Peyer's patch (tissue), 4 donors: ENCODE measurements around the gene BSN. TPM values are rescaled to one million over a fixed set of nuclear protein-coding genes. Genes with fewer than 3 reads are reported as not detected.

Experiments used
- DNase-seq, 3 donors: peaks; one replicate each; pipeline ENCODE4 v3.0.0-alpha.2; 2017 to 2019
- H3K27ac ChIP-seq, 4 donors: fragments of 200-600 bp; sonication (generic); one replicate each; pipeline ENCODE4 v1.5.1; 2016 to 2019
- H3K27me3 ChIP-seq, 2 donors: fragments of 200-600 bp; sonication (generic); one replicate each; pipeline ENCODE4 v1.5.1; 2019
- H3K36me3 ChIP-seq, 3 donors: fragments of 200-600 bp; sonication (generic); one replicate each; pipeline ENCODE4 v1.5.1; 2016 to 2019
- H3K4me1 ChIP-seq, 4 donors: fragments of 200-600 bp; sonication (generic); one replicate each; pipeline ENCODE4 v1.5.1; 2016 to 2019
- H3K4me3 ChIP-seq, 4 donors: fragments of 200-600 bp; sonication (generic); 1 replicate in 3 of 4; 2 replicates in 1 of 4; pipeline ENCODE4 v1.5.1; 2016 to 2019; ENCODE audit warnings: mild to moderate bottlenecking in 1 of 4
- H3K9me3 ChIP-seq, 4 donors: fragments of 200-600 bp; sonication (generic); one replicate each; pipeline ENCODE4 v1.5.1; 2016 to 2019; ENCODE audit warnings: mild to moderate bottlenecking in 1 of 4
- POLR2A ChIP-seq, 2 donors: fragments of 450-650 bp; IDR thresholded peaks; one replicate each; pipeline ENCODE4 v1.5.1; 2017; ENCODE audit warnings: antibody characterized with exemption in 2 of 2, mild to moderate bottlenecking in 2 of 2, moderate library complexity in 2 of 2
- total RNA-seq, 4 donors: library from RNA; depleted of rRNA; stranded (reverse); fragments of >200 nt; gene quantifications; one replicate each; pipeline ENCODE4 v1.1.0, GENCODE V29; 2016
- TF ChIP-seq, protein P1 (sequence below), 6 experiments: fragments of 450-650 bp in 4 of 6; fragments of 200-600 bp in 2 of 6; sonication (generic) in 1 of 6; IDR thresholded peaks; one replicate each; pipeline ENCODE4 v1.5.1; 2017 to 2019; ENCODE audit warnings: antibody characterized with exemption in 6 of 6, mild to moderate bottlenecking in 3 of 6, moderate library complexity in 1 of 6

The BSN gene
- total RNA-seq, 4 donors from 2014 or later, result 0.18 to 3.3 (median 0.85) TPM

DNA sequence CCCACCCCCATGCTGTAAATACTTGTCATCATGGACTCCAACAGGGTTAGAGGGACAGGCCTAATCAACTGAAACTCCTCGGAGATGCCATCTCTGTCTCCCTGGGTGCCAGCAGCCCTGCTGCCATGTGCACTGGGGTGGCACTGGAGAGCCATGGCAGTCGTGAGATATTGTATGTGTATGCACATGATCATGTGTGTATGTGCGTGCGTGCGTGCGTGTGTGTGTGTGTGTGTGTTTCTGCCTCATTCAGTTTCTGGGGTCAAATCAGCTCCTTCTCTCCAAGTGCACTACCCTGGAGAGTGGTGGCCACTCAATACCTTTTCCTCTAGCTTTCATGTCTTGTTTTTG is 116.6 kb downstream of the BSN start:
- Histone ChIP-seq H3K27me3 (no peaks in the 10 kb centered on the region), H3K4me3 (no peak overlapping the region), H3K27ac (no peak overlapping the region), H3K36me3 (peaks cover 0 to 4% (median 0%) of the 10 kb centered on the region in 3 donors), H3K9me3 (no peaks in the 10 kb centered on the region), H3K4me1 (peaks cover 0 to 17% (median 6%) of the 10 kb centered on the region in 4 donors)
- no peak for TF ChIP-seq POLR2A (IDR thresholded peaks at IDR 0.05)
- TF ChIP-seq, protein P1, sequence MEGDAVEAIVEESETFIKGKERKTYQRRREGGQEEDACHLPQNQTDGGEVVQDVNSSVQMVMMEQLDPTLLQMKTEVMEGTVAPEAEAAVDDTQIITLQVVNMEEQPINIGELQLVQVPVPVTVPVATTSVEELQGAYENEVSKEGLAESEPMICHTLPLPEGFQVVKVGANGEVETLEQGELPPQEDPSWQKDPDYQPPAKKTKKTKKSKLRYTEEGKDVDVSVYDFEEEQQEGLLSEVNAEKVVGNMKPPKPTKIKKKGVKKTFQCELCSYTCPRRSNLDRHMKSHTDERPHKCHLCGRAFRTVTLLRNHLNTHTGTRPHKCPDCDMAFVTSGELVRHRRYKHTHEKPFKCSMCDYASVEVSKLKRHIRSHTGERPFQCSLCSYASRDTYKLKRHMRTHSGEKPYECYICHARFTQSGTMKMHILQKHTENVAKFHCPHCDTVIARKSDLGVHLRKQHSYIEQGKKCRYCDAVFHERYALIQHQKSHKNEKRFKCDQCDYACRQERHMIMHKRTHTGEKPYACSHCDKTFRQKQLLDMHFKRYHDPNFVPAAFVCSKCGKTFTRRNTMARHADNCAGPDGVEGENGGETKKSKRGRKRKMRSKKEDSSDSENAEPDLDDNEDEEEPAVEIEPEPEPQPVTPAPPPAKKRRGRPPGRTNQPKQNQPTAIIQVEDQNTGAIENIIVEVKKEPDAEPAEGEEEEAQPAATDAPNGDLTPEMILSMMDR (IDR thresholded peaks at IDR 0.05), result no peak
- DNase-seq, result no peak

DNA sequence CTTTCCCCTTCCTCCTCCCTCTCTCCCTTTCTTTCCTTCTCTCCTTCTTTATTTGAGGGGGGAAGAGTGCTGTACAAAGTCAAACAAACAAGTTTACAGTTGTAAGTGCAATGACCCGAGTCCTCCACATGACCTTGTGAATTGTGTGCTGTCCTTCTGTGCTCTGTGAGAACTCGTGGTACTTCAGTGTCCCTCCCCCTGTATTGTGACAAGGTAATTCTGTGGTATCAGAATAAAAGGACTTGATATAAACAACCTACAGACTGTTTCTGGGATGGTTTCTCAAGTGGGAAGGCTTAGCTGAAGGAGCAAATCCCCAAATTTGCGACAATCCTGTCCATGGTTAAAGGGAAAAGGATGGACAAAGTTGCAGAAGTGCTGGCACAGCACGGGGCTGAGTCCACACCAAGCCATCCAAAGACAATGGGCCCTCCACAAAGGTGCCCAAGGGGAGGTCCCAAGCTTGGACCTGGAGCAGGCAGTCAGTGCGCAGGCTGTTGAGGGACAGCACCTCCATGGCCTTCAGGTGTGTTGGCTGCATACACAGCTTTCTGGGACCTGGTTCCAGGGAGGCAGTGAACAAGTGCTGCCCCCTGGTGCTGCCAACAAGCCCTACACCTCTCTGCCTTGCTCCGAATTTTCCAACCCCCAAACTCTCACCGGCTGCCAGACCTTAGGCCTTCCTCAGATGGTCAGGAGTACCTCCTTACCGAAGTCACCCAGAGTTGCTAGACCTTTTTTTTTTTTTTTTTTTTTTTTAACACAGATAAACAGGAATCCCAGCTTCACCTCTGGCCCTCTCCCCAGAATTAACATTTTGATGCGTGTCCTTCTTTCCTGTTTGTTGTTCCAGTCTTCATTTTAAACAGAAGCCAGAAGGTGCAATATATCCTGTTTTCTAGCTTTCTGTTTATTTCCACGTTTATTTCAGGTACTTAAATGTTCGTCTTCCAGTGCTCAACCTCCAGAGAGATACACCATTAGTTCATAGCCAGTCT is 117.3 kb downstream of the BSN start:
- peaks cover 0 to 17% (median 6%) of the 10 kb centered on the region in 4 donors for H3K4me1 ChIP-seq
- no peak overlapping the region for H3K27ac ChIP-seq
- no peaks in the 10 kb centered on the region for H3K27me3 ChIP-seq
- no peaks in the 10 kb centered on the region for H3K9me3 ChIP-seq
- no peak overlapping the region for H3K4me3 ChIP-seq
- peak; percentile 56 to 82 (median 78) for DNase-seq
- TF ChIP-seq, protein P1 (IDR thresholded peaks at IDR 0.05), result peak; percentile 65 to 88 (median 81)
- TF ChIP-seq POLR2A (IDR thresholded peaks at IDR 0.05), result no peak
- H3K36me3 ChIP-seq, result peaks cover 0 to 10% (median 0%) of the 10 kb centered on the region in 3 donors

DNA sequence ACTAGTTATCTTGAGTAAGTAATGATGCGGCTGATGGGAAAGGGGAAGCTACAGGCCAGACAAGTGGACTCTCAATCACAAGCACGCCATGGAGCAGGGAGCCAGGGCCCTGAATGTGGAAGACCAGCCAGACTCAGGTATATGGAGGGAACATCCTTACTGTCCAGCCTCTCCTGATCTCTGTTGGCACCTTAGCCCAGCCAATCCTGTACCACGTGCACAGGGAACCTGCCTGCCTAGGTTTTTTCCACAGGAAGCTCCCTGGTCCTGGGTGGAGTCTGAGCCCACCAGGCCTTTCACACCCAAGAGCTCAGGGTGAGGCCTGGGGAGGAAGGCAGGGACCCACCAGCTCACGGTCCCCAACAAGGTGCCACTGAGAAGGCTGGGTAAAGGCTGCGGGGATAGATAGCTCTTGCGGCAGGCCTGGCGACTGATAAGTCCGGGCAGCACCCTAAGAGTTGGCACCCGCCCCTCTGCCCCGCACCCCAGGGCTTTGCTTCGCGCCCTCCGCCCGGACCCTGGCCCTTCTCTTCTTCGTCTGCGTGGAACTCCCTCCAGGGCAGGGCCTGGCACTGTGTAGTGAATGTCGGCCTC is 118.9 kb downstream of the BSN start:
- H3K4me3 ChIP-seq, result peak overlapping the region; percentile 73 to 95 (median 90)
- H3K27me3 ChIP-seq, result no peaks in the 10 kb centered on the region
- DNase-seq, result no peak
- peak overlapping the region; percentile 80 to 95 (median 94) for H3K27ac ChIP-seq
- no peaks in the 10 kb centered on the region for H3K9me3 ChIP-seq
- peaks cover 0 to 27% (median 0%) of the 10 kb centered on the region in 3 donors for H3K36me3 ChIP-seq
- H3K4me1 ChIP-seq, result peaks cover 0 to 17% (median 6%) of the 10 kb centered on the region in 4 donors
- TF ChIP-seq, protein P1 (IDR thresholded peaks at IDR 0.05), result no peak
- TF ChIP-seq POLR2A (IDR thresholded peaks at IDR 0.05), result no peak

DNA sequence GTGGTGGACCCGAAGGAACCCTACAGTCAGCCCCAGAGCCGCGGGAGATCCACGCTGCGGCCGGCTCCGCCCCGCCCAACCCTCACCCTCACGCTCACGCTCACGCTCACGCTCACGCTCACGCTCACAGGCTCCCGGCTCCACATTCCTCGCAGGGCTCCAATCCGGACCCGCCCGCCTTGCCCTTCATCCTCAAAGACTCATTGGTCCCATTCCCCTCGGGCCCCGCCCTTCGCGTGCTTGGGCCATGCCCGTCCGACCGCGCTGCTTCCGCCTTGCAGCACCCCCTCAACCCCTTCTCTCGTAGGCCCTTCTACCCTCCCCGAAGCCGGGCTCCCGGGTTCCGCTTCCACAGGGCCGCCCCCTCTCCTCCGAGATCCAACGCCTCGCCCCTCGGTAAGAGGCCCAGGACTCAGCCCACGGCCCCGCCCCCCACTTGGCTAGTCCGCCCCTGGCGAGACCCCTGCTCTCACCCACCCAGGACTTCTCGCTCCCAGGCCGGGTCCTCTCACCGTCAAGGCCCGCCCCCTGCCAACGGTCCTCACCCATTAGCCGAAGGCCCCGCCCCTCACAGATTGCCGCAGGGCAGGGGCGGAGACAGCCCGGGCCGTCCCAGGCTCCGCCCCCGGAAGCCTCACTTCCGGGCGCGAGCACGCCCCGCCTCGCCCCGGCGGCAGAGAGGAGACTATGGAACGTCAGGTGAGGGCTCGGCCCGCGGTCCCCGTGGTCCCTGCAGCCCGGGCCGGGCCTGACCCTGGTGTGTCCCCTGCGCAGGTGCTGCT is 119.6 kb downstream of the BSN start, which contains the start of gene APEH:
Gene APEH, plus strand, starts transcription at position 637 of the 782 bp plus-strand sequence. Its CDS starts 51 bp downstream, at position 688.
- no peaks in the 10 kb centered on the region for H3K27me3 ChIP-seq
- peak within 1 kb of the TSS; percentile 73 to 95 (median 90) for H3K4me3 ChIP-seq
- peak within 1 kb of the TSS; percentile 80 to 95 (median 94) for H3K27ac ChIP-seq
- DNase-seq, result peak; percentile 98 to 99 (median 98)
- TF ChIP-seq POLR2A (IDR thresholded peaks at IDR 0.05), result peak; percentile 89
- TF ChIP-seq, protein P1 (IDR thresholded peaks at IDR 0.05), result peak in 1 of 6 experiments; percentile 16
- H3K4me1 ChIP-seq, result peaks cover 0 to 17% (median 6%) of the 10 kb centered on the region in 4 donors
- no peaks in the 10 kb centered on the region for H3K9me3 ChIP-seq
- H3K36me3 ChIP-seq, result peaks cover 0 to 34% (median 0%) of the 10 kb centered on the region in 3 donors

DNA sequence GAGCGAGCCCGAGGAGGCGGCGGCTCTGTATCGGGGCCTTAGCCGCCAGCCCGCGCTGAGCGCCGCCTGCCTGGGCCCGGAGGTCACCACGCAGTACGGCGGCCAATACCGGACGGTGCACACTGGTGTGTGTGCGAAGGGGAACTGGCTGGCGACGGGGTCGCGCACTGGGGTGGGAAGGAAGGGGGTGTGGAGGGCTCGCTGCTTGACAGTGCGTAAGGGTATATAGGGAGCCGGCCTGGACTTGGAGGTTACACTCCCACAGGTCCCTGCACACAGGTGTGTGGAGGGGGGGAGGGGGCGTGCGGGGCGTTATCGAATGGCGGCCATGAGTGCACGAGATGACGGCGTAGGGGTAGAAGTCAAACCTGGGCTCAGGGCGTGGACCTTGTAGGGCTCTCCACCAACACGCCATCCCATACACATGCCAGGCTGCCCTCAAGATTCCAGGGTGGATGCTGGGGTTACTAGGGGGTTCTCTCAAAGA is 120.3 kb downstream of the BSN start:
- no peaks in the 10 kb centered on the region for H3K9me3 ChIP-seq
- peaks cover 0 to 40% (median 0%) of the 10 kb centered on the region in 3 donors for H3K36me3 ChIP-seq
- no peaks in the 10 kb centered on the region for H3K27me3 ChIP-seq
- peak overlapping the region; percentile 80 to 95 (median 94) for H3K27ac ChIP-seq
- H3K4me3 ChIP-seq, result peak overlapping the region; percentile 73 to 95 (median 90)
- TF ChIP-seq, protein P1 (IDR thresholded peaks at IDR 0.05), result peak in 1 of 6 experiments; percentile 6
- TF ChIP-seq POLR2A (IDR thresholded peaks at IDR 0.05), result no peak
- peaks cover 0 to 17% (median 6%) of the 10 kb centered on the region in 4 donors for H3K4me1 ChIP-seq
- peak in 1 of 3 donors; percentile 23 for DNase-seq
